ENCODE measurements around the gene GALNT18.

- TF ChIP-seq, protein P1, sequence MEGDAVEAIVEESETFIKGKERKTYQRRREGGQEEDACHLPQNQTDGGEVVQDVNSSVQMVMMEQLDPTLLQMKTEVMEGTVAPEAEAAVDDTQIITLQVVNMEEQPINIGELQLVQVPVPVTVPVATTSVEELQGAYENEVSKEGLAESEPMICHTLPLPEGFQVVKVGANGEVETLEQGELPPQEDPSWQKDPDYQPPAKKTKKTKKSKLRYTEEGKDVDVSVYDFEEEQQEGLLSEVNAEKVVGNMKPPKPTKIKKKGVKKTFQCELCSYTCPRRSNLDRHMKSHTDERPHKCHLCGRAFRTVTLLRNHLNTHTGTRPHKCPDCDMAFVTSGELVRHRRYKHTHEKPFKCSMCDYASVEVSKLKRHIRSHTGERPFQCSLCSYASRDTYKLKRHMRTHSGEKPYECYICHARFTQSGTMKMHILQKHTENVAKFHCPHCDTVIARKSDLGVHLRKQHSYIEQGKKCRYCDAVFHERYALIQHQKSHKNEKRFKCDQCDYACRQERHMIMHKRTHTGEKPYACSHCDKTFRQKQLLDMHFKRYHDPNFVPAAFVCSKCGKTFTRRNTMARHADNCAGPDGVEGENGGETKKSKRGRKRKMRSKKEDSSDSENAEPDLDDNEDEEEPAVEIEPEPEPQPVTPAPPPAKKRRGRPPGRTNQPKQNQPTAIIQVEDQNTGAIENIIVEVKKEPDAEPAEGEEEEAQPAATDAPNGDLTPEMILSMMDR (optimal IDR thresholded peaks at IDR 0.05 in 1 of 3, IDR thresholded peaks at IDR 0.05 in 1 of 3, conservative IDR thresholded peaks at IDR 0.05 in 1 of 3; ENCODE audit: extremely low read depth in 1 of 3, insufficient read depth in 2 of 3, low read length in 3 of 3) = no peak
- no peak for TF ChIP-seq EZH2 (IDR thresholded peaks at IDR 0.05; ENCODE audit: low read length)
Measured at GRCh38 chr11:11424688-11425087, 197.1 kb downstream of the GALNT18 start.

Data from keratinocyte (primary cell).